Measurements from ENCODE around the gene TRIM66. TPM values are rescaled to one million over a fixed set of nuclear protein-coding genes. Genes with fewer than 3 reads are reported as not detected.
A peak's percentile ranks its signal among the peaks of the same experiment; 100 is the strongest.

Gene TRIM66
- total RNA-seq, 1 donor from 2014 or later = 5.9 TPM

DNA sequence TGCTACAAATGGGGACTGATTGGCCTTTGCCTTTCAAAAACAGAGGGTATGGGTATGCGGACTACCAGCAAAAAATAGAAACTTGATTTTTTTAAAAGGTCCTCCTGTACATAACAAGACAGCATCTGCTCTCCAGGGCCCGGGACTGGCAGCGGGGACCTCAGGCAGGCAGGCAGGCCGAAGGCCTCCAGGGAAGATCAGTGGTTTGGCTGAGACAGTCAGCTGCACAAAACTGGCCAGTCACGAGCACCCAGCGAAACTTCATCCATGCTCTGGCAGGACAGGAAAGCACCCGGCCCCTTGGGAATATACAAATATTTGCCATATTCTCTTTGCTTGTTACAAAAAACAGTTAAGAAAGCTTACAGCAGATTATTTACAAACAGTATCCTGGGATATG, 11.1 kb upstream of the TRIM66 start:
- Mint-ChIP-seq H3K27me3 (ENCODE audit: low read depth) (no peaks in the 10 kb centered on the region), H3K36me3 (ENCODE audit: low read depth) (peaks cover 27% of the 10 kb centered on the region), H3K4me3 (ENCODE audit: unreplicated experiment) (no peak overlapping the region), H3K9me3 (ENCODE audit: low read depth) (no peaks in the 10 kb centered on the region), H3K4me1 (ENCODE audit: low read depth) (peaks cover 18% of the 10 kb centered on the region), H3K27ac (ENCODE audit: unreplicated experiment) (no peak overlapping the region)
- no peak for DNase-seq (ENCODE audit: low spot score)
- TF ChIP-seq, protein P1, sequence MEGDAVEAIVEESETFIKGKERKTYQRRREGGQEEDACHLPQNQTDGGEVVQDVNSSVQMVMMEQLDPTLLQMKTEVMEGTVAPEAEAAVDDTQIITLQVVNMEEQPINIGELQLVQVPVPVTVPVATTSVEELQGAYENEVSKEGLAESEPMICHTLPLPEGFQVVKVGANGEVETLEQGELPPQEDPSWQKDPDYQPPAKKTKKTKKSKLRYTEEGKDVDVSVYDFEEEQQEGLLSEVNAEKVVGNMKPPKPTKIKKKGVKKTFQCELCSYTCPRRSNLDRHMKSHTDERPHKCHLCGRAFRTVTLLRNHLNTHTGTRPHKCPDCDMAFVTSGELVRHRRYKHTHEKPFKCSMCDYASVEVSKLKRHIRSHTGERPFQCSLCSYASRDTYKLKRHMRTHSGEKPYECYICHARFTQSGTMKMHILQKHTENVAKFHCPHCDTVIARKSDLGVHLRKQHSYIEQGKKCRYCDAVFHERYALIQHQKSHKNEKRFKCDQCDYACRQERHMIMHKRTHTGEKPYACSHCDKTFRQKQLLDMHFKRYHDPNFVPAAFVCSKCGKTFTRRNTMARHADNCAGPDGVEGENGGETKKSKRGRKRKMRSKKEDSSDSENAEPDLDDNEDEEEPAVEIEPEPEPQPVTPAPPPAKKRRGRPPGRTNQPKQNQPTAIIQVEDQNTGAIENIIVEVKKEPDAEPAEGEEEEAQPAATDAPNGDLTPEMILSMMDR (IDR thresholded peaks at IDR 0.05) = no peak

DNA sequence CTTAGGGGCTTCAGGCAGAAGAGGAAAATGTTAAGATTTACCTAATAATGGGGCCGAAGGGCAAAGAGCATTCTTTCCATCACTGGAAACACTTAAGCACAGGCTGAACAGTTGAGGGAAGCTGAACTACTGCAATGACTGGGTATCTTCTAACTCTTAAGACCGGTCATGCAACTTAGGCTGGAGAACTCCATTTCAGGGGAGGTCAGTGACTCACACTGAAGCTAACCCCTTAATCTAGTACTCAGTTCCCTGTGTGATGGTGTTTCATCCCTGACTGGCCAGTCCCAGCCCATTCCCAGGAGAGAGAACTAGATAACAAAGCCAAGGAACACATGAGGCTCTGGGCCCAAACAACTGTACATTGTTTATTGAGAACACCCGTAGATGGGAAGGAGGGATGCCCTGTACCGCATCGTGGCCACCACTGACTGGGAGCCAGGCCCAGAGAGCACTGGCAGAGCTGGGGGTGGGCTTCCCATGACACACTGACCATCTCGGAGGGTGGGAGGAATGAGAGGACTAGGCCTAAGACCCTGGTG, 10.6 kb upstream of the TRIM66 start:
- Mint-ChIP-seq H3K27ac (ENCODE audit: unreplicated experiment) (no peak overlapping the region), H3K36me3 (ENCODE audit: low read depth) (peaks cover 24% of the 10 kb centered on the region), H3K4me1 (ENCODE audit: low read depth) (peaks cover 20% of the 10 kb centered on the region), H3K27me3 (ENCODE audit: low read depth) (no peaks in the 10 kb centered on the region), H3K9me3 (ENCODE audit: low read depth) (no peaks in the 10 kb centered on the region), H3K4me3 (ENCODE audit: unreplicated experiment) (no peak overlapping the region)
- TF ChIP-seq, protein P1 (IDR thresholded peaks at IDR 0.05) = no peak
- DNase-seq (ENCODE audit: low spot score) = no peak

DNA sequence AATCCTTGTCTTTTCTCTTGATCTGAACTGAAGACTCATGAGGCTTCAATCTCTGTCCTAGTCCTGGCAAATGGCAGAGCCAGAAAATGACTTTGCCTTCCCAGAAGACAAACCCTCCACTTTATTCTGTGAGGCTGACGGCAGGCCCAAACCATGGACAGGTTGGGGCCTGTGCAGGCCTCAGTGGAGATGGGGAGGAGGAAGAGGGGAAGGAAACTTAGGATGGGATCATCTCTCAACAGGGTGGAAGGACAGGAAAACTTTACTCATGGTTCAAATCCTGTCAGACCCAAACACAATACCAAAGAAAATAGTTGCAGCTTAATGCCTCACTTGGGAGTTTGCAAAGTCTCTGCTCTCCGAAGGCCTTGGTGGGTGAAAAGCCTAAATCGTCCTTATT, 10.0 kb upstream of the TRIM66 start:
- TF ChIP-seq, protein P1 (IDR thresholded peaks at IDR 0.05) = no peak
- no peak for DNase-seq (ENCODE audit: low spot score)
- H3K9me3 Mint-ChIP-seq (ENCODE audit: low read depth) = no peaks in the 10 kb centered on the region
- no peak overlapping the region for H3K27ac Mint-ChIP-seq (ENCODE audit: unreplicated experiment)
- no peak overlapping the region for H3K4me3 Mint-ChIP-seq (ENCODE audit: unreplicated experiment)
- H3K27me3 Mint-ChIP-seq (ENCODE audit: low read depth) = no peaks in the 10 kb centered on the region
- peaks cover 26% of the 10 kb centered on the region for H3K4me1 Mint-ChIP-seq (ENCODE audit: low read depth)
- H3K36me3 Mint-ChIP-seq (ENCODE audit: low read depth) = peaks cover 20% of the 10 kb centered on the region

DNA sequence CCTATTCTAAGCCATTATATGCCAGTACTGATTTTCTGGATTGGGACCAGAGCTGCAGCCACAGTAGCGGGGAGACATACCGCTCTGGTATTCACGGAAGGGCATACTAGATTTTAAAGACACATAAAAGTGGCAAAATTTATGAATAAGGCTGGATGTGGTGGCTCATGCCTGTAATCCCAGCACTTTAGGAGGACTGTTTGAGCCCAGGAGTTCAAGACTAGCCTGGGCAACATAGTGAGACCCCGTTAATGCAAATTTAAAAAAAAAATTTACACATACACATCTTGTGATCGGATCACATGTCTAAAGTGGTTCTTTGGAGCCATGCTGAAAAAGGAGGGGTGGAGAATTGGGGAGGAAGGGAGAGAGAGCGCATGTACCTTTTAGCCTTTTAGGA, 9.1 kb upstream of the TRIM66 start:
- peaks cover 20% of the 10 kb centered on the region for H3K36me3 Mint-ChIP-seq (ENCODE audit: low read depth)

DNA sequence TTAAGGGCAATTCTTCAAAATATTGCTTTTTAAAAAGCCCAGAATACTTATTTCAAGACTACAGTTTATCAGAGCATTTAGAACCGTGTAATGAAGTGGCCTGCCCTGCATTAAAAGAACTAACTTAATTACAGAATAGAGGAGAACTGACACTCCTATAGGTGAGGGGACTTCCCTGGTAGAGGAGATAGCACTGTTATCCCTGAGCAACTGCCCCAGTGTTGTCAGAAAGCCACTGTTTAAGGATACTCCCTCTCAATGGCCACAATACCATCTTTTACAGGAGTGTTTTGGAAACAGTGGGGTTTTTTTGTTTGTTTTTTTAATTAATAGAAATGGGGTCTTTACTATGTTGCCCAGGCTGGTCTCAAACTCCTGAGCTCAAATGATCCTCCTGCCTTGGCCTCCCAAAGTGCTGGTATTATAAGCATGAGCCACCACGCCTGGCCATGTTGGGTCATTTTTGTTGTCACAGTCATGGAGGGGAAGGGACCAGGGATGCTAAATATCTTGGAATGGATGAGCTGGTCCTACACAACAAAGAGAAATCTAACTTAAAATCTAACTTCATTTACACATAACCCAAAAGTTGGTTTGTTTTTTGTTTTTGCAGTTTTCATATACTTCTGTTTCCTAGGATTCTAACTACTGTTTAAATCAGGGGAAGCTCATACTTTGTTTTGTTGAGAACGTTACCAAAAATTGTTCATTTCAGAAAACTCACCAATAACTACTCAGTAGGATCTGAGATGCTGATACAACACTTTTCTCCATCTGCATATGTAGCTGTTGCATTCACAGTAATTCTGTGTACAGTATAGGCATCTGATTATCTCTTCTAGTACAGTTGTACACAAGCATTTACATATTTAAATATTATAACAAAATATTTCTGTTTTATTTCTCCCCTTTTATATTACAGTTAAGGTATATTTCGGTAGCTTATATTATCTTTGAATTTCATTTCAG, 8.2 kb upstream of the TRIM66 start:
- Mint-ChIP-seq H3K27ac (ENCODE audit: unreplicated experiment) (peak overlapping the region; percentile 8), H3K9me3 (ENCODE audit: low read depth) (no peaks in the 10 kb centered on the region), H3K27me3 (ENCODE audit: low read depth) (no peaks in the 10 kb centered on the region), H3K36me3 (ENCODE audit: low read depth) (peaks cover 21% of the 10 kb centered on the region), H3K4me1 (ENCODE audit: low read depth) (peaks cover 40% of the 10 kb centered on the region), H3K4me3 (ENCODE audit: unreplicated experiment) (no peak overlapping the region)
- DNase-seq (ENCODE audit: low spot score) = no peak
- TF ChIP-seq, protein P1 (IDR thresholded peaks at IDR 0.05) = no peak

More for the DNA sequence above, 9.1 kb upstream of the TRIM66 start:
- TF ChIP-seq, protein P1 (IDR thresholded peaks at IDR 0.05) = no peak
- DNase-seq (ENCODE audit: low spot score) = no peak
- H3K27ac Mint-ChIP-seq (ENCODE audit: unreplicated experiment) = no peak overlapping the region
- H3K9me3 Mint-ChIP-seq (ENCODE audit: low read depth) = no peaks in the 10 kb centered on the region
- H3K27me3 Mint-ChIP-seq (ENCODE audit: low read depth) = no peaks in the 10 kb centered on the region
- H3K4me1 Mint-ChIP-seq (ENCODE audit: low read depth) = peaks cover 35% of the 10 kb centered on the region
- H3K4me3 Mint-ChIP-seq (ENCODE audit: unreplicated experiment) = no peak overlapping the region

Data from chondrocyte (in vitro differentiated cells).